K562 (cell line): ENCODE measurements around the gene KPRP. TPM values are rescaled to one million over a fixed set of nuclear protein-coding genes. Genes with fewer than 3 reads are reported as not detected.

Experiments
- ATAC-seq: fragments of 200-7000 bp; cut with Tn5 transposase; 3 replicates; pipeline ENCODE4 v1.9.1; 2020; ENCODE audit warnings: moderate library complexity
- BruUV-seq: library from RNA; stranded (reverse); fragments of 400-500 nt; replicated peaks from 2 replicates; lab custom pipeline; 2021; lab: Mats Ljungman, UMichigan
- CTCF ChIA-PET: fragments of 300-600 bp; formaldehyde crosslinking; extraction: SDS; loops from one replicate; lab custom pipeline; 2021; ENCODE audit warnings: low intra/inter-chr PET ratio; lab: Yijun Ruan, JAX
- POLR2A ChIA-PET: fragments of 300-600, 350-650 bp; sonication (Branson Sonifier 250); formaldehyde crosslinking; extraction: SDS; loops from one replicate; lab custom pipeline; 2021; ENCODE audit warnings: antibody characterized with exemption, inconsistent platforms; lab: Yijun Ruan, JAX
- DNase-seq, 4 experiments: peaks; one replicate each; pipeline versions ENCODE4 v3.0.0 to v3.0.0-alpha.2; 2011 to 2018; ENCODE audit warnings: low spot score in 3 of 4, mixed read lengths in 3 of 4; ENCODE audit errors: extremely low read depth in 1 of 4
- FAIRE-seq: peaks from 2 replicates; lab custom pipeline; 2011; peaks lifted over from hg19 to GRCh38; lab: Jason Lieb, UNC
- H2AFZ ChIP-seq: 2 replicates; pipeline ENCODE4 v1.6.0; 2011; ENCODE audit warnings: low read depth, low read length, control low read depth, inconsistent platforms
- H3K27ac ChIP-seq: fragments of 200-600 bp; 3 replicates; pipeline ENCODE4 v1.8.0; 2011; ENCODE audit warnings: low read depth, mild to moderate bottlenecking, control low read depth, inconsistent platforms, low read length, moderate library complexity, mixed read lengths; ENCODE audit errors: extremely low read depth
- H3K27me3 ChIP-seq, 2 experiments: fragments of 300-600 bp in 1 of 2; 2 replicates in 1 of 2; 3 replicates in 1 of 2; pipeline versions ENCODE4 v1.6.0 to v1.8.0; 2011; ENCODE audit warnings: inconsistent platforms in 2 of 2, low read length in 2 of 2, mild to moderate bottlenecking in 1 of 2, mixed read lengths in 1 of 2, moderate library complexity in 1 of 2; ENCODE audit not compliant: control insufficient read depth in 2 of 2, insufficient read depth in 2 of 2
- H3K36me3 ChIP-seq: fragments of 300-600 bp; 3 replicates; pipeline ENCODE4 v1.8.0; 2011; ENCODE audit warnings: mild to moderate bottlenecking, low read length, inconsistent platforms; ENCODE audit not compliant: control insufficient read depth, insufficient read depth
- H3K4me1 ChIP-seq, 2 experiments: fragments of 200-600 bp in 1 of 2; replicated peaks in 1 of 2; 2 replicates in 1 of 2; 3 replicates in 1 of 2; pipeline versions ENCODE4 v1.5.1 to v1.8.0; 2011; ENCODE audit warnings: inconsistent platforms in 2 of 2, low read length in 2 of 2, mild to moderate bottlenecking in 1 of 2, mixed read lengths in 1 of 2, moderate library complexity in 1 of 2; ENCODE audit not compliant: control insufficient read depth in 2 of 2, insufficient read depth in 2 of 2
- H3K4me2 ChIP-seq: 2 replicates; pipeline ENCODE4 v1.6.1; 2011; ENCODE audit warnings: low read length, control low read depth, inconsistent platforms, mixed read lengths; ENCODE audit not compliant: insufficient read depth
- H3K4me3 ChIP-seq: fragments of 200-600 bp; sonication (generic), shearing (Covaris generic); 2 replicates; pipeline ENCODE4 v1.5.1; 2016; ENCODE audit warnings: control low read depth, inconsistent platforms
- H3K79me2 ChIP-seq: fragments of 200-600 bp; 3 replicates; pipeline ENCODE4 v1.8.0; 2011; ENCODE audit warnings: low read length, inconsistent platforms; ENCODE audit not compliant: control insufficient read depth, insufficient read depth
- H3K9ac ChIP-seq, 2 experiments: 2 replicates each; pipeline versions ENCODE4 v1.6.0 to v1.6.1; 2011; ENCODE audit warnings: low read depth in 2 of 2, low read length in 2 of 2, control low read depth in 1 of 2, inconsistent platforms in 1 of 2, mild to moderate bottlenecking in 1 of 2, mixed read lengths in 1 of 2; ENCODE audit not compliant: insufficient read depth in 1 of 2
- H3K9me1 ChIP-seq: one replicate; pipeline ENCODE4 v1.6.0; 2011; ENCODE audit warnings: inconsistent platforms, mild to moderate bottlenecking, low read length, moderate library complexity; ENCODE audit not compliant: control insufficient read depth, insufficient read depth
- H3K9me3 ChIP-seq: replicated peaks from 2 replicates; pipeline ENCODE4 v1.5.1; 2011; ENCODE audit warnings: low read depth, low read length, inconsistent platforms; ENCODE audit not compliant: control insufficient read depth, insufficient read depth
- H4K20me1 ChIP-seq: replicated peaks from 2 replicates; pipeline ENCODE4 v1.6.1; 2011; ENCODE audit warnings: low read length, inconsistent platforms, mixed read lengths; ENCODE audit not compliant: control insufficient read depth, insufficient read depth
- GABPA ChIP-seq: fragments of 200-800 bp; sonication (Bioruptor generic); conservative IDR thresholded peaks from 2 replicates; pipeline ENCODE4 v1.6.1; 2016; ENCODE audit warnings: low read depth, missing genetic modification characterization, missing compliant biosample characterization
- HIVEP1 ChIP-seq: fragments of 250-450 bp; sonication (Bioruptor Pico); IDR thresholded peaks from 2 replicates; pipeline ENCODE4 v1.4.0; 2020; ENCODE audit warnings: mild to moderate bottlenecking
- LEF1 ChIP-seq: fragments of 450-650 bp; IDR thresholded peaks from 2 replicates; pipeline ENCODE4 v1.6.1; 2016; ENCODE audit warnings: mild to moderate bottlenecking
- MITF ChIP-seq: IDR thresholded peaks from 2 replicates; pipeline ENCODE4 v1.6.1; 2014; ENCODE audit warnings: antibody characterized with exemption
- STAG1 ChIP-seq: sonication (generic); formaldehyde crosslinking; IDR thresholded peaks from 2 replicates; pipeline ENCODE4 v1.5.0; 2020; ENCODE audit warnings: missing genetic modification reagents, borderline replicate concordance
- ZBTB11 ChIP-seq, 3 experiments: fragments of 200-800 bp in 1 of 3; fragments of 250-450 bp in 1 of 3; fragments of 450-650 bp in 1 of 3; sonication (Bioruptor Pico) in 1 of 3; sonication (Bioruptor generic) in 1 of 3; formaldehyde crosslinking in 1 of 3; IDR thresholded peaks; 2 replicates each; pipeline versions ENCODE4 v1.6.1 to v1.8.0; 2016 to 2022; ENCODE audit warnings: mild to moderate bottlenecking in 2 of 3, missing genetic modification characterization in 2 of 3, missing compliant biosample characterization in 1 of 3, moderate library complexity in 1 of 3
- ZNF717 ChIP-seq: fragments of 250-450 bp; sonication (Bioruptor Pico); IDR thresholded peaks from 2 replicates; pipeline ENCODE4 v1.5.0; 2021
- ZNF740 ChIP-seq, 3 experiments: fragments of 200-800 bp in 1 of 3; sonication (Bioruptor generic) in 1 of 3; sonication (generic) in 1 of 3; formaldehyde crosslinking in 1 of 3; IDR thresholded peaks; 2 replicates each; pipeline versions ENCODE4 v1.6.1 to v1.8.0; 2016 to 2022; ENCODE audit warnings: mild to moderate bottlenecking in 2 of 3, missing compliant biosample characterization in 2 of 3, missing genetic modification characterization in 2 of 3, missing genetic modification reagents in 1 of 3
- WGBS: fragments of 100-300 bp; shearing (Covaris generic); methylation state at CpG from one replicate; pipeline ENCODE4 v1.1.6; 2016; ENCODE audit warnings: low coverage, mixed read lengths; ENCODE audit not compliant: insufficient coverage; ENCODE audit errors: missing lambda C conversion rate; 5-methylcytosine and 5-hydroxymethylcytosine counted together
- in situ Hi-C: fragments of 300-500 bp; cut with MboI; formaldehyde crosslinking; loops from 4 replicates; pipeline ENCODE4 v1.15.0; 2018; ENCODE audit warnings: inconsistent platforms, mixed read lengths
- intact Hi-C: fragments of 100-400 bp; cut with micrococcal nuclease; formaldehyde crosslinking; loops from 2 replicates; pipeline ENCODE4 v1.14.2; 2022
- polyA plus RNA-seq, 8 experiments: library from polyadenylated mRNA; depleted of rRNA in 4 of 8; stranded (reverse) in 5 of 8; unstranded in 3 of 8; fragments of >200 nt; fragmentation: Nextera tagmentation in 2 of 8; fragmentation: Illumina TruSeq in 1 of 8; extraction: Ambion mirVana in 2 of 8; extraction: Trizol in 1 of 8; gene quantifications; 2 replicates each; pipeline versions ENCODE4 v1.2.1 to v1.2.3, GENCODE V29; 2011 to 2014; ENCODE audit warnings: inconsistent platforms in 1 of 8, missing spikeins in 1 of 8
- total RNA-seq, 7 experiments: library from RNA; depleted of rRNA in 6 of 7; stranded (reverse); fragments of >200 nt in 6 of 7; fragmentation: Illumina TruSeq in 2 of 7; extraction: Trizol in 2 of 7; gene quantifications; 2 replicates each; pipeline versions ENCODE4 v1.2.1 to v1.2.3, GENCODE V29; 2011 to 2021; ENCODE audit warnings: low replicate concordance in 1 of 7

KPRP gene
- total and polyA plus RNA-seq, 9 of the 15 experiments (the other 6 are each of a cell fraction or from before 2014, with no cell fraction given) = not detected

GRCh38 chr1:152759453-152760173 lies 1.8 kb downstream of the KPRP start (continued):
- TF ChIP-seq ZNF740 (CRISPR knock-in tag; IDR thresholded peaks at IDR 0.05) (no peak), ZNF740 (tag; IDR thresholded peaks at IDR 0.05) (no peak), LEF1 (no peak), MITF (no peak)

GRCh38 chr1:152760551-152761190 lies 2.8 kb downstream of the KPRP start:
- under 1% methylated on average over 31 of the region's 31 CpGs for WGBS
- H3K4me1 ChIP-seq = no peaks in the 10 kb centered on the region; a peak in 1 of 5 replicates
- CTCF ChIA-PET = no interaction called here

More at GRCh38 chr1:152760551-152761190, 2.8 kb downstream of the KPRP start:
- POLR2A ChIA-PET = no interaction called here
- Histone ChIP-seq H2AFZ (no peak overlapping the region), H3K9me1 (no peaks in the 10 kb centered on the region), H3K4me3 (no peak overlapping the region), H3K79me2 (no peaks in the 10 kb centered on the region), H3K9ac (peak overlapping the region in 1 of 2 experiments; percentile 26; a peak in 1 of 4 replicates), H3K36me3 (no peaks in the 10 kb centered on the region), H3K27me3 (peaks cover 0 to 19% of the 10 kb centered on the region in 2 experiments; a peak in 2 of 5 replicates), H4K20me1 (peaks cover 3% of the 10 kb centered on the region; the same call in 1 of the 2 replicates), H3K9me3 (no peaks in the 10 kb centered on the region), H3K4me2 (no peak overlapping the region), H3K27ac (no peak overlapping the region)
- no peak for FAIRE-seq
- DNase-seq = no peak
- in situ Hi-C loops (no loop called here), intact Hi-C loops (no loop called here)
- TF ChIP-seq GABPA (tag) (no peak), ZNF717 (CRISPR knock-in tag) (no peak), HIVEP1 (CRISPR knock-in tag) (no peak), ZBTB11 (CRISPR knock-in tag; IDR thresholded peaks at IDR 0.05) (no peak), STAG1 (CRISPR knock-in tag) (no peak)
- BruUV-seq = no TSS peak
- no peak for ATAC-seq
